HG02852 (cell line): ENCODE results near the gene NFYC.

ENCODE experiments used
- ATAC-seq: cut with Tn5 transposase; IDR thresholded peaks from one replicate; pipeline ENCODE4 v1.9.1; 2021; ENCODE audit warnings: mild to moderate bottlenecking, moderate library complexity; ENCODE audit not compliant: unreplicated experiment

NFYC gene

GRCh38 chr1:40777224-40777970, 85.9 kb downstream of the NFYC start:
- no peak for ATAC-seq

GRCh38 chr1:40780678-40781607, 89.4 kb downstream of the NFYC start:
- ATAC-seq: no peak

GRCh38 chr1:40781608-40781971, 90.1 kb downstream of the NFYC start:
- ATAC-seq: no peak

- no peak for ATAC-seq
Measured at GRCh38 chr1:40782371-40782956, 91.0 kb downstream of the NFYC start.

GRCh38 chr1:40783001-40783905, 91.7 kb downstream of the NFYC start, which contains the start of gene KCNQ4:
KCNQ4 (plus strand) TSS chr1:40783787; CDS start chr1:40784094, 307 bp downstream.
- no peak for ATAC-seq

- ATAC-seq: no peak
Measured at GRCh38 chr1:40784141-40784770, 92.8 kb downstream of the NFYC start.

- no peak for ATAC-seq
Measured at GRCh38 chr1:40784771-40785151, 93.3 kb downstream of the NFYC start.

GRCh38 chr1:40785446-40785845, 93.9 kb downstream of the NFYC start:
- no peak for ATAC-seq

GRCh38 chr1:40786171-40786994, 94.9 kb downstream of the NFYC start:
- ATAC-seq: no peak

- no peak for ATAC-seq
Measured at GRCh38 chr1:40786995-40787705, 95.6 kb downstream of the NFYC start.

- no peak for ATAC-seq
Measured at GRCh38 chr1:40787737-40788560, 96.4 kb downstream of the NFYC start.

- ATAC-seq: no peak
Measured at GRCh38 chr1:40788561-40789341, 97.2 kb downstream of the NFYC start.

GRCh38 chr1:40789342-40789598, 97.8 kb downstream of the NFYC start:
- no peak for ATAC-seq

GRCh38 chr1:40789661-40790430, 98.3 kb downstream of the NFYC start:
- no peak for ATAC-seq

GRCh38 chr1:40792036-40792435, 100.5 kb downstream of the NFYC start:
- no peak for ATAC-seq

- no peak for ATAC-seq
Measured at GRCh38 chr1:40793617-40794016, 102.1 kb downstream of the NFYC start.

- ATAC-seq: no peak
Measured at GRCh38 chr1:40794048-40794447, 102.5 kb downstream of the NFYC start.
